Measurements from ENCODE around the gene LTA4H. TPM values are rescaled to one million over a fixed set of nuclear protein-coding genes. Genes with fewer than 3 reads are reported as not detected.

LTA4H gene
- total RNA-seq, 1 experiment from 2014 or later = 38.2 TPM

GRCh38 chr12:95960241-95960640 lies 75.1 kb downstream of the LTA4H start:
- no peak for DNase-seq (ENCODE audit: low spot score)

GRCh38 chr12:95959107-95959506 lies 76.3 kb downstream of the LTA4H start:
- peak; percentile 16 for DNase-seq (ENCODE audit: low spot score)

GRCh38 chr12:95956557-95957145 lies 78.7 kb downstream of the LTA4H start:
- DNase-seq (ENCODE audit: low spot score) = no peak

- DNase-seq (ENCODE audit: low spot score) = no peak
Measured at GRCh38 chr12:95955549-95956159, 79.7 kb downstream of the LTA4H start.

GRCh38 chr12:95953000-95953399 lies 82.4 kb downstream of the LTA4H start:
- DNase-seq (ENCODE audit: low spot score) = no peak

- no peak for DNase-seq (ENCODE audit: low spot score)
Measured at GRCh38 chr12:95951515-95951914, 83.9 kb downstream of the LTA4H start.

Other genes starting within 250 kb of the LTA4H start
- gene NTN4, start 244.8 kb downstream of the LTA4H start, total RNA-seq (2014; rRNA removed; shearing (Covaris generic)) = 17.1 and 18.1 TPM in 2 replicates
- 29.0 and 32.0 TPM in 2 replicates for gene SNRPF, start 176.6 kb downstream of the LTA4H start, total RNA-seq (2014; rRNA removed; shearing (Covaris generic))
- not detected in 2 replicates for gene CCDC38, start 93.0 kb downstream of the LTA4H start, total RNA-seq (2014; rRNA removed; shearing (Covaris generic))
- 0.36 and 0.47 TPM in 2 replicates for gene AMDHD1, start 92.3 kb downstream of the LTA4H start, total RNA-seq (2014; rRNA removed; shearing (Covaris generic))
- gene HAL, start 39.2 kb downstream of the LTA4H start, total RNA-seq (2014; rRNA removed; shearing (Covaris generic)) = not detected in 2 replicates
- gene ELK3, start 158.8 kb upstream of the LTA4H start, total RNA-seq (2014; rRNA removed; shearing (Covaris generic)) = 1.3 and 8.9 TPM in 2 replicates